Caco-2 (cell line): Measurements from ENCODE around the gene MBD5. TPM values are rescaled to one million over a fixed set of nuclear protein-coding genes. Genes with fewer than 3 reads are reported as not detected.

Experiments
- BruUV-seq: library from RNA; stranded (reverse); fragments of 400-500 nt; replicated peaks from 2 replicates; lab custom pipeline; 2021; lab: Mats Ljungman, UMichigan
- CTCF ChIA-PET: fragments of 300-600 bp; sonication (Branson Sonifier 250); formaldehyde crosslinking; loops from one replicate; lab custom pipeline; 2022; ENCODE audit warnings: antibody characterized with exemption; lab: Charles Lee
- POLR2A ChIA-PET: fragments of 300-600 bp; sonication (Branson Sonifier 250); formaldehyde crosslinking; loops from one replicate; lab custom pipeline; 2022; ENCODE audit warnings: antibody characterized with exemption; lab: Charles Lee
- DNase-seq, 2 experiments: peaks; one replicate each; pipeline versions ENCODE4 v3.0.0 to v3.0.0-alpha.2; 2020 to 2022
- H3K27me3 ChIP-seq: replicated peaks from 2 replicates; pipeline ENCODE4 v1.6.0; 2011; ENCODE audit warnings: low read length; ENCODE audit not compliant: control insufficient read depth, insufficient read depth
- H3K36me3 ChIP-seq: 2 replicates; pipeline ENCODE4 v1.5.1; 2011; ENCODE audit warnings: low read length; ENCODE audit not compliant: control insufficient read depth, insufficient read depth
- H3K4me1 ChIP-seq: fragments of 250-450 bp; sonication (Bioruptor Pico); 2 replicates; pipeline ENCODE4 v1.5.1; 2020; ENCODE audit warnings: mild to moderate bottlenecking
- H3K4me3 ChIP-seq: 2 replicates; pipeline ENCODE4 v1.5.1; 2011; ENCODE audit warnings: low read depth, mild to moderate bottlenecking, control low read depth, low read length
- H3K9me3 ChIP-seq: fragments of 250-450 bp; sonication (Bioruptor Pico); 2 replicates; pipeline ENCODE4 v1.5.1; 2020; ENCODE audit warnings: mild to moderate bottlenecking, moderate library complexity
- H3K27ac Mint-ChIP-seq: one replicate; pipeline ENCODE4 v1.8.0; 2022; ENCODE audit warnings: mixed read lengths; ENCODE audit not compliant: unreplicated experiment
- H3K27me3 Mint-ChIP-seq: one replicate; pipeline ENCODE4 v1.8.0; 2022; ENCODE audit warnings: mixed read lengths; ENCODE audit not compliant: insufficient read depth, unreplicated experiment
- H3K36me3 Mint-ChIP-seq: one replicate; pipeline ENCODE4 v1.8.0; 2022; ENCODE audit warnings: mild to moderate bottlenecking, mixed read lengths; ENCODE audit not compliant: insufficient read depth, unreplicated experiment
- H3K4me1 Mint-ChIP-seq: one replicate; pipeline ENCODE4 v1.8.0; 2022; ENCODE audit warnings: low read depth, mixed read lengths; ENCODE audit not compliant: unreplicated experiment
- H3K4me3 Mint-ChIP-seq: one replicate; pipeline ENCODE4 v1.8.0; 2022; ENCODE audit warnings: mild to moderate bottlenecking, moderate library complexity, mixed read lengths; ENCODE audit not compliant: unreplicated experiment
- H3K9me3 Mint-ChIP-seq: one replicate; pipeline ENCODE4 v1.8.0; 2022; ENCODE audit warnings: mixed read lengths; ENCODE audit not compliant: unreplicated experiment
- intact Hi-C: fragments of 100-400 bp; cut with micrococcal nuclease; formaldehyde crosslinking; loops from one replicate; pipeline ENCODE4 v1.10.0; 2022; ENCODE audit not compliant: unreplicated experiment
- total RNA-seq: library from RNA; stranded (reverse); gene quantifications from 2 replicates; pipeline ENCODE4 v1.2.3, GENCODE V29; 2022
- TF ChIP-seq, protein P1 (sequence below), 2 experiments: fragments of 200-600 bp in 1 of 2; IDR thresholded peaks; 1 replicate in 1 of 2; 2 replicates in 1 of 2; pipeline versions ENCODE4 v1.5.1 to v1.8.0; 2011 to 2022; ENCODE audit warnings: antibody characterized with exemption in 1 of 2, control low read depth in 1 of 2, inconsistent platforms in 1 of 2, low read depth in 1 of 2, low read length in 1 of 2, mild to moderate bottlenecking in 1 of 2, moderate library complexity in 1 of 2; ENCODE audit not compliant: insufficient read depth in 1 of 2, severe bottlenecking in 1 of 2, unreplicated experiment in 1 of 2

Gene MBD5
- total RNA-seq, 1 experiment from 2014 or later: 23.7 TPM

DNA sequence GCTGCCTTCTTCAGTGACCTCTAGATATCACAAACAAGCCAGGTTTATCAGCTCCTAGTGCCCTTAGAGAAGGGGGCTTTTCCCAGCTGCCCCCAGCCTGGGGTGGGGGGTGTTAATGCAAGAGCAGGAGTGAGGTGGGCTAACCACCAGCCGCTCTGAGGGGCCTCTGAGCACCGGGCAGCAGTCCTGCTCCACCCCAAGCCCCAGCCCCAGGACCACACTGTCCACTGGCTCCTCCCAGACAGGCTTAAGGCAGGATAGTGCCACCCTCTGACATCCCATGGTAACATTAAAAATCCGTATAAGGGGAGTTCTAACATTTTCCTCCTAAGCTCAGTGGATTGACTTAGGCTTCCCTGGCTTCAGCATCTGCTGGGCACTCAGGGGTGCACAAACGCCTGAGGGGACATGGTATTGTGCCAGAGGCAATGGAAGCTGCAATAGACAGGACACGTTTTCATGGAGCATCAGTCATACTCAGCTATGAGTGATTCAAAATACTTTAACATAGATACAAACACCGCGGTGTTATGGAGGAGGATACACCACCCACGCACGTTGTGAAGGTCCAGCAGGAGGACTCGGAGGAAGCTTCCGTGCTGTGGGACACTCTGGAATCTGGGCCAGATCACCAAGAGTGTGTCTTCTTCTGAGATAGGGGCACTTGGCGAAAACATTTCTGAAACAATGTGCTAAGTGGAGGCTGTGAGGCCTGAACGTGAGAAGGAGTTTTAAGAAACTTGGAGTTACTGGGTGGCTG lies 511.0 kb downstream of the MBD5 start:
- H3K9me3 Mint-ChIP-seq: no peaks in the 10 kb centered on the region
- ChIA-PET CTCF (no interaction called here), POLR2A (no interaction called here)
- no peaks in the 10 kb centered on the region for H3K4me1 Mint-ChIP-seq
- Histone ChIP-seq H3K4me1 (no peaks in the 10 kb centered on the region), H3K27me3 (no peaks in the 10 kb centered on the region), H3K4me3 (no peak overlapping the region), H3K9me3 (no peaks in the 10 kb centered on the region), H3K36me3 (no peaks in the 10 kb centered on the region)
- no peak overlapping the region for H3K27ac Mint-ChIP-seq
- no peaks in the 10 kb centered on the region for H3K27me3 Mint-ChIP-seq
- TF ChIP-seq, protein P1, sequence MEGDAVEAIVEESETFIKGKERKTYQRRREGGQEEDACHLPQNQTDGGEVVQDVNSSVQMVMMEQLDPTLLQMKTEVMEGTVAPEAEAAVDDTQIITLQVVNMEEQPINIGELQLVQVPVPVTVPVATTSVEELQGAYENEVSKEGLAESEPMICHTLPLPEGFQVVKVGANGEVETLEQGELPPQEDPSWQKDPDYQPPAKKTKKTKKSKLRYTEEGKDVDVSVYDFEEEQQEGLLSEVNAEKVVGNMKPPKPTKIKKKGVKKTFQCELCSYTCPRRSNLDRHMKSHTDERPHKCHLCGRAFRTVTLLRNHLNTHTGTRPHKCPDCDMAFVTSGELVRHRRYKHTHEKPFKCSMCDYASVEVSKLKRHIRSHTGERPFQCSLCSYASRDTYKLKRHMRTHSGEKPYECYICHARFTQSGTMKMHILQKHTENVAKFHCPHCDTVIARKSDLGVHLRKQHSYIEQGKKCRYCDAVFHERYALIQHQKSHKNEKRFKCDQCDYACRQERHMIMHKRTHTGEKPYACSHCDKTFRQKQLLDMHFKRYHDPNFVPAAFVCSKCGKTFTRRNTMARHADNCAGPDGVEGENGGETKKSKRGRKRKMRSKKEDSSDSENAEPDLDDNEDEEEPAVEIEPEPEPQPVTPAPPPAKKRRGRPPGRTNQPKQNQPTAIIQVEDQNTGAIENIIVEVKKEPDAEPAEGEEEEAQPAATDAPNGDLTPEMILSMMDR (IDR thresholded peaks at IDR 0.05; ENCODE audit: insufficient read depth in 1 of 2, low read depth in 1 of 2, low read length in 1 of 2, severe bottlenecking in 1 of 2, unreplicated experiment in 1 of 2): no peak
- intact Hi-C loops: no loop called here
- no peak for DNase-seq
- H3K36me3 Mint-ChIP-seq: no peaks in the 10 kb centered on the region
- BruUV-seq: no TSS peak
- no peak overlapping the region for H3K4me3 Mint-ChIP-seq

DNA sequence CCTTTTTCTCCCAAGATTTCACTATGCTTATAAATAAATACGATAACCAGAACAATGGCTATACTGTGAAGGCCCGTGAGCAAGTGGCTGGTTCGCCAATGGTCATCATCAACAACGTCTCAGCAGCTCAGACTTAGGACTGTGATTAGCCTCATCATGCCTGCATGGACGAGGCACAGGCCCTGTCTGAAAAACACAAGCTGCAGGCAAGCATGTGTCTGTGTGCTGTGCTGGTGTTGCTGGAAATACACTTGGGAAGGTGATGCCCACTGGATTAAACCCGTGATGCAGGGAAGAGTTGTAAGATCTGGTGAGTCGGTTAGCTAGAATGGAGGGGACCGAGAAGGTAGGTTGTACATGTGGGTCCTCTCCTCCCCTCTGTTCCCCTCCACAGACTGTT lies 512.1 kb downstream of the MBD5 start:
- ChIA-PET POLR2A (no interaction called here), CTCF (no interaction called here)
- TF ChIP-seq, protein P1 (IDR thresholded peaks at IDR 0.05; ENCODE audit: insufficient read depth in 1 of 2, low read depth in 1 of 2, low read length in 1 of 2, severe bottlenecking in 1 of 2, unreplicated experiment in 1 of 2): no peak
- H3K4me3 Mint-ChIP-seq: no peak overlapping the region
- BruUV-seq: no TSS peak
- H3K27me3 Mint-ChIP-seq: no peaks in the 10 kb centered on the region
- Histone ChIP-seq H3K9me3 (no peaks in the 10 kb centered on the region), H3K36me3 (no peaks in the 10 kb centered on the region), H3K27me3 (no peaks in the 10 kb centered on the region), H3K4me3 (no peak overlapping the region), H3K4me1 (no peaks in the 10 kb centered on the region)
- no peaks in the 10 kb centered on the region for H3K4me1 Mint-ChIP-seq
- no peak overlapping the region for H3K27ac Mint-ChIP-seq
- no peak for DNase-seq
- intact Hi-C loops: no loop called here
- H3K36me3 Mint-ChIP-seq: no peaks in the 10 kb centered on the region
- H3K9me3 Mint-ChIP-seq: no peaks in the 10 kb centered on the region

DNA sequence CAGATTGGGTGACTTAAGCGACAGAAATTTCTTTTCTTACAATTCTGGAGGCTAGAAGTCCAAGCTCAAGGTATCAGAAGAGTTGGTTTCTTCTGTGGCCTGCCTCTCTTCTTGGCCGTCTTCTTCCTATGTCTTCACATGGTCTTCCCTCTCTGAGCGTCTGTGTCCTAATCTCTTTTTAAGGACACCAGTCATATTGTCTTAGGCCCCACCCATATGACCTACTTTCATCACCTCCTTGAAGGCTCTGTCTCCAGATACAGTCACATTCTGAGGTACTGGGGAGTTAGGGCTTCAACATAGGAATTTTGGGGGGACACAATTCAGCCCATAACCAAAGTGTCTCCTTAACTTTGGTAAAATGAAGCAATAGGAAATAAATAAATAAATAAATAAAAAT lies 512.8 kb downstream of the MBD5 start:
- Histone ChIP-seq H3K4me3 (no peak overlapping the region), H3K36me3 (no peaks in the 10 kb centered on the region), H3K9me3 (no peaks in the 10 kb centered on the region), H3K4me1 (no peaks in the 10 kb centered on the region), H3K27me3 (no peaks in the 10 kb centered on the region)
- no peak for DNase-seq
- intact Hi-C loops: no loop called here
- Mint-ChIP-seq H3K4me1 (no peaks in the 10 kb centered on the region), H3K27me3 (no peaks in the 10 kb centered on the region), H3K27ac (no peak overlapping the region), H3K9me3 (no peaks in the 10 kb centered on the region), H3K36me3 (no peaks in the 10 kb centered on the region), H3K4me3 (no peak overlapping the region)
- CTCF ChIA-PET: no interaction called here
- TF ChIP-seq, protein P1 (IDR thresholded peaks at IDR 0.05; ENCODE audit: insufficient read depth in 1 of 2, low read depth in 1 of 2, low read length in 1 of 2, severe bottlenecking in 1 of 2, unreplicated experiment in 1 of 2): no peak
- POLR2A ChIA-PET: interaction anchor here (0.6 kb wide), 1 partner anchor 402 kb away, joined by 5 read pairs; no protein-coding TSS in a partner anchor
- no TSS peak for BruUV-seq
